ENCODE results near the gene MMP14. TPM values are rescaled to one million over a fixed set of nuclear protein-coding genes. Genes with fewer than 3 reads are reported as not detected.
A peak's percentile ranks its signal among the peaks of the same experiment; 100 is the strongest.

Gene MMP14
- total and polyA plus RNA-seq, 9 of the 15 experiments (the other 6 are each of a cell fraction or from before 2014, with no cell fraction given) = 0.36 to 5.8 (median 1.3) TPM; not detected in 2

DNA sequence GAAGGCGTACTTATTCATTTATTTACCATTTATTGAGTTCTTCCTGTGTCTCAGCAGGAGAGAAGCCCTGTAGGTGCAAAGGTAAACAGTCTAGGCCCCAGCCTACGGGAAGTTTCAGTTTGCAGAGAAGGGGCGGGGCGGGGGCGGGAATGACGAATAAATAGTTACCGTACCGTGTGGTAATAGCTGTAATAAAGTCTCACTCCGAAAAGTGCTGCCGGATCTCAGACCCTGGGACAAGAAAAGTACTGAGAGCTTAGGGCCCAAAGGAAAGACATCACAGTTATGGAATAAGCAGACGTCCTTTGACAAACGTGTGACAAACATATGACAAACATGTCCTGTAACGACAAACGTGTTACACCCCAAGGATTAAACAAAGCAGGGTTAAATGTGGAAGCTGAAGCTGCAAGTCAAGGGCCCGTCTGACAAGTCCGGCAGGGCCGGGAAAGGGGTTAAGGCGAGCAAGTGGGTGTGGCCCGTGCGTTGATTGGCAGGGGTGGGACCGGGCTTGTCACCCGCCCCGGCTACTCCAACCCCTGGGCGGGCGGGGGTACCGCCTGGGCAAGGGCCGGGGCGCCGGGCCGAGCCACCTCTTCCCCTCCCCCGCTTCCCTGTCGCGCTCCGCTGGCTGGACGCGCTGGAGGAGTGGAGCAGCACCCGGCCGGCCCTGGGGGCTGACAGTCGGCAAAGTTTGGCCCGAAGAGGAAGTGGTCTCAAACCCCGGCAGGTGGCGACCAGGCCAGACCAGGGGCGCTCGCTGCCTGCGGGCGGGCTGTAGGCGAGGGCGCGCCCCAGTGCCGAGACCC, 35.0 kb downstream of the MMP14 start, which contains the start of gene LRP10 (continued):
- TF ChIP-seq, protein P1, sequence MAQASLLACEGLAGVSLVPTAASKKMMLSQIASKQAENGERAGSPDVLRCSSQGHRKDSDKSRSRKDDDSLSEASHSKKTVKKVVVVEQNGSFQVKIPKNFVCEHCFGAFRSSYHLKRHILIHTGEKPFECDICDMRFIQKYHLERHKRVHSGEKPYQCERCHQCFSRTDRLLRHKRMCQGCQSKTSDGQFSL (CRISPR knock-in tag; IDR thresholded peaks at IDR 0.05) = no peak; the same call in 1 of the 2 replicates
- TF ChIP-seq, protein P1 (tag; IDR thresholded peaks at IDR 0.05) = no peak
- TF ChIP-seq CTCFL (IDR thresholded peaks at IDR 0.05; ENCODE audit: borderline replicate concordance, insufficient read depth, low read depth, low read length, poor library complexity, severe bottlenecking) (peak; percentile 3), MTF1 (CRISPR knock-in tag; IDR thresholded peaks at IDR 0.05; ENCODE audit: borderline replicate concordance) (no peak), DPF2 (IDR thresholded peaks at IDR 0.05) (peak; percentile 50; the same call in 1 of the 2 replicates), ZNF57 (CRISPR knock-in tag; IDR thresholded peaks at IDR 0.05) (no peak), RAD51 (IDR thresholded peaks at IDR 0.05; ENCODE audit: borderline replicate concordance, low read depth) (no peak), BRD9 (IDR thresholded peaks at IDR 0.05; ENCODE audit: low read depth, partially characterized antibody) (no peak), ZNF23 (CRISPR knock-in tag; IDR thresholded peaks at IDR 0.05) (no peak), LARP7 (IDR thresholded peaks at IDR 0.05) (no peak), ILK (tag; IDR thresholded peaks at IDR 0.05; ENCODE audit: borderline replicate concordance, low read depth) (no peak), THRAP3 (IDR thresholded peaks at IDR 0.05; ENCODE audit: borderline replicate concordance) (no peak), SMARCB1 (IDR thresholded peaks at IDR 0.05; ENCODE audit: insufficient read length, low read depth) (no peak), PYGO2 (tag; IDR thresholded peaks at IDR 0.05) (no peak), KHSRP (IDR thresholded peaks at IDR 0.05) (no peak), FOXK2 (conservative IDR thresholded peaks at IDR 0.05 in 1 of 2, IDR thresholded peaks at IDR 0.05 in 1 of 2; ENCODE audit: low read depth in 2 of 2) (peak; percentile 22 to 92; a peak in 3 of 4 replicates), YY1 (IDR thresholded peaks at IDR 0.05; ENCODE audit: borderline replicate concordance in 1 of 3, control insufficient read depth in 1 of 3, extremely low read depth in 1 of 3, insufficient read depth in 3 of 3, insufficient read length in 1 of 3, insufficient replicate concordance in 2 of 3, low read depth in 1 of 3, low read length in 2 of 3) (peak in 1 of 3 experiments; percentile 65), E2F3 (CRISPR knock-in tag; IDR thresholded peaks at IDR 0.05) (0 out of 2 replicates have a peak, but pooled peaks have one; percentile 13), KLF6 (CRISPR knock-in tag; IDR thresholded peaks at IDR 0.05; ENCODE audit: borderline replicate concordance) (peak; percentile 69; the same call in 1 of the 2 replicates), ZFX (CRISPR knock-in tag; IDR thresholded peaks at IDR 0.05) (peak; percentile 92), PTRF (tag; IDR thresholded peaks at IDR 0.05) (no peak), CSDE1 (IDR thresholded peaks at IDR 0.05) (no peak), SMAD1 (IDR thresholded peaks at IDR 0.05; ENCODE audit: low read depth, low read length, partially characterized antibody) (peak; percentile 19), TGIF2 (CRISPR knock-in tag; IDR thresholded peaks at IDR 0.05) (peak; percentile 95), CEBPB (tag; IDR thresholded peaks at IDR 0.05) (peak; percentile 33; the same call in 1 of the 2 replicates), ZNF232 (CRISPR knock-in tag; IDR thresholded peaks at IDR 0.05) (no peak), ZFPM2 (CRISPR knock-in tag; IDR thresholded peaks at IDR 0.05) (no peak)

Data from K562 (cell line).